Central memory CD8-positive, alpha-beta T cell (primary cell): ENCODE data around the gene PLOD3.
"Not testable (repeated sequence)": the region's sequence is repeated elsewhere in the genome, so short reads cannot be mapped to it uniquely, and the experiment has no call there.

Experiments used
- ATAC-seq: fragments of 150-1000 bp; cut with Tn5 transposase; replicated peaks from 2 replicates; pipeline ENCODE4 v1.10.0; 2022; ENCODE audit warnings: mild to moderate bottlenecking, moderate FRiP score, moderate number of reproducible peaks; ENCODE audit not compliant: poor library complexity, severe bottlenecking; ENCODE audit errors: extremely low read depth
- DNase-seq, 2 donors: peaks; one replicate each; pipeline ENCODE4 v3.0.0; 2021; ENCODE audit warnings: low spot score in 2 of 2
- H3K27ac Mint-ChIP-seq: one replicate; pipeline ENCODE4 v1.8.0; 2022; ENCODE audit warnings: low read depth, mild to moderate bottlenecking, moderate library complexity, mixed read lengths
- H3K27me3 Mint-ChIP-seq: one replicate; pipeline ENCODE4 v1.8.0; 2022; ENCODE audit warnings: mixed read lengths
- H3K36me3 Mint-ChIP-seq: one replicate; pipeline ENCODE4 v1.8.0; 2022; ENCODE audit warnings: mild to moderate bottlenecking, moderate library complexity, mixed read lengths; ENCODE audit not compliant: insufficient read depth
- H3K4me1 Mint-ChIP-seq: one replicate; pipeline ENCODE4 v1.8.0; 2022; ENCODE audit warnings: mixed read lengths
- H3K4me3 Mint-ChIP-seq: one replicate; pipeline ENCODE4 v1.8.0; 2022; ENCODE audit warnings: mild to moderate bottlenecking, moderate library complexity, mixed read lengths
- H3K9me3 Mint-ChIP-seq: one replicate; pipeline ENCODE4 v1.8.0; 2022; ENCODE audit warnings: mixed read lengths

Gene PLOD3

GRCh38 chr7:101217388-101218235, at the start of gene PLOD3, which contains the start of gene ZNHIT1:
Gene PLOD3, minus strand, starts transcription at chr7:101217581. Its CDS starts 307 bp downstream, at chr7:101217274.
Gene ZNHIT1, plus strand, starts transcription at chr7:101218165. Its CDS starts 31 bp downstream, at chr7:101218196.
- no peaks in the 10 kb centered on the region for H3K27me3 Mint-ChIP-seq
- H3K4me1 Mint-ChIP-seq = peaks cover 50% of the 10 kb centered on the region
- ATAC-seq = peak; percentile 83
- no peaks in the 10 kb centered on the region for H3K9me3 Mint-ChIP-seq
- peaks cover 14% of the 10 kb centered on the region for H3K36me3 Mint-ChIP-seq
- H3K4me3 Mint-ChIP-seq = peak within 1 kb of the TSS; percentile 95
- peak; percentile 88 to 93 for DNase-seq
- peak within 1 kb of the TSS; percentile 97 for H3K27ac Mint-ChIP-seq

GRCh38 chr7:101265622-101266516, 48.5 kb upstream of the PLOD3 start:
- DNase-seq = no peak
- peaks cover 36% of the 10 kb centered on the region for H3K27me3 Mint-ChIP-seq

GRCh38 chr7:101264102-101264706, 46.8 kb upstream of the PLOD3 start:
- H3K9me3 Mint-ChIP-seq, H3K36me3 Mint-ChIP-seq, DNase-seq, H3K4me3 Mint-ChIP-seq, H3K27ac Mint-ChIP-seq, ATAC-seq, H3K4me1 Mint-ChIP-seq: not testable (repeated sequence)
- peaks cover 36% of the 10 kb centered on the region for H3K27me3 Mint-ChIP-seq

More at GRCh38 chr7:101265622-101266516, 48.5 kb upstream of the PLOD3 start:
- Mint-ChIP-seq H3K9me3 (no peaks in the 10 kb centered on the region), H3K27ac (no peak overlapping the region), H3K4me1 (no peaks in the 10 kb centered on the region), H3K4me3 (no peak overlapping the region), H3K36me3 (peaks cover 2% of the 10 kb centered on the region)
- ATAC-seq = no peak

GRCh38 chr7:101258243-101258731, 40.9 kb upstream of the PLOD3 start:
- Mint-ChIP-seq H3K4me1 (no peaks in the 10 kb centered on the region), H3K4me3 (no peak overlapping the region), H3K9me3 (no peaks in the 10 kb centered on the region), H3K36me3 (no peaks in the 10 kb centered on the region), H3K27ac (no peak overlapping the region), H3K27me3 (peaks cover 14% of the 10 kb centered on the region)
- ATAC-seq (no peak), DNase-seq (no peak)

GRCh38 chr7:101255796-101256195, 38.4 kb upstream of the PLOD3 start:
- ATAC-seq = no peak
- Mint-ChIP-seq H3K36me3 (peaks cover 11% of the 10 kb centered on the region), H3K9me3 (no peaks in the 10 kb centered on the region), H3K4me1 (peaks cover 11% of the 10 kb centered on the region), H3K27me3 (no peaks in the 10 kb centered on the region), H3K4me3 (no peak overlapping the region), H3K27ac (no peak overlapping the region)
- DNase-seq = no peak

GRCh38 chr7:101253199-101253598, 35.8 kb upstream of the PLOD3 start:
- not testable (repeated sequence) for DNase-seq, H3K9me3 Mint-ChIP-seq, H3K27ac Mint-ChIP-seq, H3K27me3 Mint-ChIP-seq, ATAC-seq
- peak overlapping the region; percentile 99 for H3K4me3 Mint-ChIP-seq
- peaks cover 17% of the 10 kb centered on the region for H3K36me3 Mint-ChIP-seq
- peaks cover 25% of the 10 kb centered on the region for H3K4me1 Mint-ChIP-seq

GRCh38 chr7:101251871-101252659, 34.7 kb upstream of the PLOD3 start:
- peak; percentile 97 to 98 for DNase-seq
- H3K4me3 Mint-ChIP-seq = peak overlapping the region; percentile 99
- ATAC-seq = peak; percentile 99
- peak overlapping the region; percentile 97 for H3K27ac Mint-ChIP-seq
- no peaks in the 10 kb centered on the region for H3K27me3 Mint-ChIP-seq
- no peaks in the 10 kb centered on the region for H3K9me3 Mint-ChIP-seq
- H3K4me1 Mint-ChIP-seq = peaks cover 33% of the 10 kb centered on the region
- peaks cover 20% of the 10 kb centered on the region for H3K36me3 Mint-ChIP-seq

GRCh38 chr7:101250324-101250723, 32.9 kb upstream of the PLOD3 start:
- no peak for DNase-seq
- Mint-ChIP-seq H3K4me1 (peaks cover 33% of the 10 kb centered on the region), H3K4me3 (peak overlapping the region; percentile 99), H3K27ac (peak overlapping the region; percentile 64), H3K36me3 (peaks cover 20% of the 10 kb centered on the region), H3K27me3 (no peaks in the 10 kb centered on the region), H3K9me3 (no peaks in the 10 kb centered on the region)
- no peak for ATAC-seq

GRCh38 chr7:101248276-101248675, 30.9 kb upstream of the PLOD3 start:
- H3K9me3 Mint-ChIP-seq = no peaks in the 10 kb centered on the region
- H3K4me3 Mint-ChIP-seq = no peak overlapping the region
- H3K4me1 Mint-ChIP-seq = peaks cover 48% of the 10 kb centered on the region
- ATAC-seq (no peak), DNase-seq (no peak)
- H3K27ac Mint-ChIP-seq = no peak overlapping the region
- peaks cover 33% of the 10 kb centered on the region for H3K36me3 Mint-ChIP-seq
- H3K27me3 Mint-ChIP-seq = no peaks in the 10 kb centered on the region

- Mint-ChIP-seq H3K4me3 (peak overlapping the region; percentile 89), H3K36me3 (peaks cover 24% of the 10 kb centered on the region), H3K27ac (peak overlapping the region; percentile 90), H3K27me3 (no peaks in the 10 kb centered on the region), H3K9me3 (no peaks in the 10 kb centered on the region), H3K4me1 (peaks cover 31% of the 10 kb centered on the region)
- no peak for ATAC-seq
- DNase-seq = no peak
Measured at GRCh38 chr7:101245147-101245668, 27.8 kb upstream of the PLOD3 start.

GRCh38 chr7:101244375-101245146, 27.2 kb upstream of the PLOD3 start, which contains the start of gene FIS1:
Gene FIS1, minus strand, starts transcription at chr7:101245081. Its CDS starts 77 bp downstream, at chr7:101245004.
- peak; percentile 88 to 90 for DNase-seq
- H3K4me1 Mint-ChIP-seq = peaks cover 26% of the 10 kb centered on the region
- peaks cover 22% of the 10 kb centered on the region for H3K36me3 Mint-ChIP-seq
- H3K27ac Mint-ChIP-seq = peak within 1 kb of the TSS; percentile 90
- H3K4me3 Mint-ChIP-seq = peak within 1 kb of the TSS; percentile 89
- H3K27me3 Mint-ChIP-seq = no peaks in the 10 kb centered on the region
- ATAC-seq = peak; percentile 97
- H3K9me3 Mint-ChIP-seq = no peaks in the 10 kb centered on the region
